GM19372 (cell line): ENCODE measurements around the gene DAB1.
"Not testable (repeated sequence)": the region's sequence is repeated elsewhere in the genome, so short reads cannot be mapped to it uniquely, and the experiment has no call there.

Experiments
- ATAC-seq: cut with Tn5 transposase; IDR thresholded peaks from one replicate; pipeline ENCODE4 v1.9.1; 2021; ENCODE audit warnings: mild to moderate bottlenecking, low read depth, moderate library complexity; ENCODE audit not compliant: unreplicated experiment

Gene DAB1

DNA sequence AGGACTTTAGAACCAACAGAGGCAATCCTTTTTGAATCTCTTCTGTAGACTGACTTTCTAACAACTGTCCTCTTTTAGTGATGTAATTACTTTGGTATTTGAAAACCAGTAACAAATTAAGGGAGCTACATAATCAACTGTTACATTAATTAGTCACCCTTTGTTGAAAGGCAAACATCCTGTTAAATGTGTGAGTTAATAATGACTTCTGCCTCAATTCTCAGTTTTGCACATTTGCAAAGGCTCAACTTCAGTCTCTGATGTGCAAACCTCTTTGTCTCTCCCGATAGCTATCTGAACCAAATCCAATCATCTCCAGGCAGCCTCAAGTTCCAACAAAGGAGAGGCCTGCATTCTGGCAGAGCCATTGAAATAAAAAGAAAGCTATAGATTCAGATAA lies 322.7 kb downstream of the DAB1 start:
- no peak for ATAC-seq

DNA sequence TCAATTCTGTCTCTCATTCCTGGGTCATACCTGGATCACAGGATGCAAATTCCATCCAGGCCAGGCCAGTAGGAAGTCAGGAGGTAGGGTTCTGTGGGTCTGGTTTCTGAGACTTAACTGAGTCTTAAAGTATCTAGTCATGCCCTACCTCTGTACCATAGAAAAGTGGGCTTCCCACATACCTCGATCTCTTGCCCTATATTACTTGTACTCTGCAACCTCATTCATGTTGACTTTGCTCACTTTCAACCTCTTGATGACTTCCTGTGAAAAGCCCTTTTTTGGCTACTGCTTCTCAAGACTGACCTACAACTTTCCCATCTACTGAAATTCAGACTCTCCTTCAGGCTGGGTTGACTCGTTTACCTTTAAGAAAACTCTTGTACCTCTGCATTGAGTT lies 329.1 kb downstream of the DAB1 start:
- no peak for ATAC-seq

DNA sequence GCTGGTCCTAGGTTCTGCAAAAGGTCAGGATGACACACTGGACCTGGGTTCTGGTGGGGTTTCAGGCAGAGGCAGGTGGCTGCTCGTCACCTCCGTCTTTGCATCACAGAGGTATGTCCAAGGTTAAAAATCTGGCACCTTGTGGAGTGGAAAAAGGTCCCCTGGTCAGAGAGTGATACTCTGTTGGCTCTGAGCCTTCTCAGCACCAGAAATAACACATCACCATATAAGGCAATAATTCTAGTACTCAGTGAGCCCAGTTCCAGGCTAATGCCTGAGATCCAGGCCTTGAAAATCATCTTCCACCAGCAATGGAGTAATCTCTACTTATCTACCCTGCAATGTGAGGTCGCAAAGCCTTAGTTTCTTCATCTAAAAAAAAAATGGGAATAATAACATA lies 330.7 kb downstream of the DAB1 start:
- ATAC-seq, result no peak

DNA sequence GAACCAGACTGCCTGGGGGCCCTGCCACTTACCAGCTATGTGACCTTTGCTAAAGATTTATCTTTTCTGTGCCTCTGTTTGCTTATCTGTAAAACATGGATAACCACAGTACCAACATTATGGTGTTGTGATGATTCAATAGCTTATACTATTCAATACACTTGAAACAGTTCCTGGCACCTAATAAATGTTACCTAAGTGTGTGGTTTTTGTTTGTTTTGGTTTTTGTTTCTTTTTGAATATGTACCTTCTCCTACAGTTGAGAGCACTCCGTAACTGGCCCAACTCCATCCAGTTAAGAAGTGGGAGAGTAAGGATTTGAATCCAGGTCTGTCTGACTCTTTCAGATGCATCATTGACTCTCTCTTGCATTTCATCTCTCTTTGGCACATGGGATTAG lies 332.2 kb downstream of the DAB1 start:
- no peak for ATAC-seq

DNA sequence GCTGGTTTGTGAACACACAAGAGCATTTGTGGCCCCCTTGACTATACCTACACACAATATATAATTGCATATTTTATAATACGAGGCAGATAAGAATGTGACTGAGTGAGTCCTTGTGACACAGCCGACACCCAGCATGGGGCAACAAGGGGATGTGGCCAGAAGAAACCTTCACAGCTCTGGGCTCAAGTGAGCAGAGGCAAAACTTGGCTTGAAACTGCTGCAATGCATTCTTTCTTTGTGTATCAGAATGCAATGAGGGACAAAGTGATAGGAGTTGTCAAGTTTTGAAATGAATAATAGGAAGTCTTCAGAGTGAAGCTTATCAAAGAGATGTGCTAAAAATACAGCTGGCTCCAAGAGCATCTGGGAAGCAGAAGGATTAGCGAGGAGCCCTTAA lies 334.0 kb downstream of the DAB1 start:
- no peak for ATAC-seq

DNA sequence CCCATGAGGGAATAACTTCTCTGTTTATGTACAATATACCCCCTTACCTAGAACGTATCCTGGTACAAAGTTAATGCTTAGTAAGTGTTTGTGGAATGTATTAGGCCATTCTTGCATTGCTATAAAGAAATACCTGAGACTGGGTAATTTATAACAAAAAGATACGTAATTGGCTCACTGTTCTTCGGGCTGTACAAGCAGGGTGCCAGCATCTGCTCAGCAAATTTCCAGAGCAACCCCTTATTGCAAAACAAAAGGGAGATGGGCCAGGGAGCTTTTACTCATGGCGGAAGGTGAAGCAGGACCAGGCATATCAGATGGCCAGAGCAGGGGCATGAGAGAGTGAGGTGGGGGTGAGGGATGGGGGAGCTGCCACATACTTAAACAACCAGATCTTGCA lies 334.6 kb downstream of the DAB1 start:
- ATAC-seq, result no peak

DNA sequence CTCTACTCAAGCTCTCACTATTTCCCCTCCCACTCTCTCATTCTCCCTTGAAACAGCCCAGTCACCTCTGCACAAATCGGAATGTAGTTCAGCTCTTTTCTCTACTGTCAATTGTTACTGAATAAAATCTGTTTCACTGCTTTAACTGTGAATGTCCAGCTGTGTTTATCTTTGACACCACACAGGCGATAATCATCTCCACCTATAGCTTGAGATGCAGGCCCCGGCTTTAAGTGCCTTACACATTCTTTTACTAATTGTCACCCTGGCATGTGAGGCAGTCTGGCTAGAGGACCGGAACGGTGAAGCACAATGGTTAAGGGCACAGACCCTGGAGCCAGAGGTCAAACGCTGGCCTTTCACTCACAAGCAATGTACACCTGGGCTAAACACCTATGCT lies 335.2 kb downstream of the DAB1 start:
- no peak for ATAC-seq

DNA sequence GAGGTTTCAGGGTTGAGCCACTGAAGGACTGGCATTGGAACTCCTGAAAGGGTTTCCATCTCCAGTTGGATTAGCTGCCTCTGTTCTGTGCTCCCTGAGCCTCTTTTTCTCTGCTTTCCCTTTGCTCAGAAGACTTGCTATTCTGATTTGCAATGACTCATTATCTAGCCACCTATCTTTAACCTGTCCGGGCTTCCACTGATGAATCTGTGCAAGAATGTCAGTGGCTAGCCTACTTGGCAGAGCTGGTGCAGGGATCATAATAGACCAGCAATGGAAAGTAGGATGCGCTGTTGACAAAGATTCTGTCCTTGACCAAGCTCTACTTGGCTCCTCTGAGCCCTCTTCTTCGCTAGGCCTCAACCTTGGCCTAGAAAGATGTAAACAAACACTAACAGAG lies 336.2 kb downstream of the DAB1 start:
- not testable (repeated sequence) for ATAC-seq

DNA sequence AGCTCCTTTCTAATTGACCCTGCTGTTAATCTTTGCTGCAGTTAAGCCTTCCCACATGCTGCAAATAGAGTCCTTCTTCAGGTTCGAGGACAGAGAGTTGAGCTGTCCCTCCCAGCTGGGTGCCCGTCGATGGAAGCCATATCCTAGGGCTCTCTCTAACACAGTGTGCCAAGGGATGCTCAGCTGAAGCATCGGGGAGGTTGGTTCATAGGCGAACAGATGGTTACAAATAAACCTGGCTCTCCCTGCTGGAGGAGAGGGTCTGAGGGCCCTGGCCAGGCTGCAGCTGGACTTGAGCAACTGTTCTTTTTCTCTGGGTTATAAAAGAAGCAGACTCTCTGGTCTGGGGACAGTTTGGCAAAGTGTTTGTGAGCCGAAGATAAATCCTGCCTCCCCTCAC lies 337.7 kb downstream of the DAB1 start:
- ATAC-seq, result no peak

DNA sequence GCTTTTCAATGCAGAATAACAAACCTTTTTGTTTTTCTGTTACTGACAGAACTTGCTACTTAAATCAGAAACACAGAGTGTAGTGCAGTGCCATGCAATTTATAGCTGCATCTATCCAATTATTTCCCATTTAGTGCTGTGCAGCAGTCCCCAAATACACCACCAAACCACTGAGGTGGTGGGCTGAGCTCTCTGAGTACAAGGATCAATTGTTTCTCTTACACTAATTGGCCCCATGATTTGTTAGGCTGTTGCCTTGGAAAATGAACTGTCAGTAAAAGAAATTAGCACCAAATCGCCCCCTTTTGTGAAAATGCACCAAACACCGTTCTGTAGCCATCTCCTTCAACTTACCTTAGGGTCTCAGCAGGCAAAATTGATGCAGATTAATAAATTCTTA lies 339.2 kb downstream of the DAB1 start:
- ATAC-seq, result no peak

DNA sequence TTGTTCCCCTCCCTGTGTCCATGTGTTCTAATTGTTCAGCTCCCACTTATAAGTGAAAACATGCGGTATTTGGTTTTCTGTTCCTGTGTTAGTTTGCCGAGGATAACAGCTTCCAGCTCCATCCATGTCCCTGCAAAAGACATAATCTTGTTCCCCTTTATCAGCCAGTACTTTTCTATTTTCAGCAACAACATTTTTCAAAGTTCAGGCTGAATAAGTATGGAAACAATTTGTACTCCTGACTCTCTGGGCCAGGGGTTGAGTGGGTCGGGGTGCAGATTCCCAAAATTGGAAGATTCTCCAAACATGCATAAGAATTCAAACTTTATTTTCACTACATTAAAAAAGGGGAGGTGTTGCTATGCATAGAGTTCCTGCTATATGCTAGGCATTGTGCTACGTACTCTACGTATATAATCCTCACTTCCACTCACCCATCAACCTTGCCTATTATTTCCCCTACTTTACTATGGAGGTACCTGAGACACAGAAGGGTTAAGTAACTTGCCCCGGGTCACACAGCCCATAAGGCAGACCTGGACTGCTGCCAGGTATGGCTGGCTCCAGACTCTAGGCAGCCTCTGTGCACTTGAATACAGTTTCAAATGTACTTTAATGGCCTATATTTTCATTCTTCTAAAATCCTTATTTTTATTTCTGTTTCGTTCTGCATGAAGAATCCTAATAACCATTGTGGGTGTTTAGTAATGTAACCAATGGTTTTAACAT lies 341.0 kb downstream of the DAB1 start:
- ATAC-seq, result no peak

DNA sequence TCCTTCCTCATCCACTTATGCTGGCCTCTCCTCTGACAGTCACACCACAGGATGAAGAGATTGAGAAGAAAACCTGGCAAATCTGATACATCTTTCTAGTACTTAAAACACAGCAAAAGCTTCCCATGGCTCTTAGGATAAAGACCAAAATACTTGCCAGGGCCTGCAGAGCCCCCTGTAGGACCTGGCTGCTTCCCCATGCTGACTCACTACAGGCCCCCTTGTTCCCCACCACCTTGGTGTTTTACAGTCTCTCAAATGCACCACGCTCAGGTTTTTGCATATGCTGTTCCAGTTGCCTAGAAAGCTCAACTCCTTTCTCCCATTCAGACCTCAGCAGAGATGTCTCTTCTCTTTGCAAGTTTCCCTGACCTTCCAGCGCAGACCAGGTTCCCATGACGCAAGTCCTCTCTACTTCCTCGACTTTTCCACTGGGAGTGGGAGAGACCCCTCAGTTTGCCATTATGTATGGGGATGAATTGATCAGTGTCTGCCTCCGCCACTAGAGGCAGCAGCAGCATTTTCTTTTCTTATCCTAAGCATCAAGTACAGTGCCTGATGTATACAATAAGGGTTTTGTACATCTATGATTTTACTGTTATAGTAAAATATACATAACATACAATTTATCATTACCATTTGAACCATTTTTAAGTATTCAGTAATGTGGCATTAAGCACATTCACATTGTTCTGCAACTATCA lies 344.3 kb downstream of the DAB1 start:
- ATAC-seq, result no peak

DNA sequence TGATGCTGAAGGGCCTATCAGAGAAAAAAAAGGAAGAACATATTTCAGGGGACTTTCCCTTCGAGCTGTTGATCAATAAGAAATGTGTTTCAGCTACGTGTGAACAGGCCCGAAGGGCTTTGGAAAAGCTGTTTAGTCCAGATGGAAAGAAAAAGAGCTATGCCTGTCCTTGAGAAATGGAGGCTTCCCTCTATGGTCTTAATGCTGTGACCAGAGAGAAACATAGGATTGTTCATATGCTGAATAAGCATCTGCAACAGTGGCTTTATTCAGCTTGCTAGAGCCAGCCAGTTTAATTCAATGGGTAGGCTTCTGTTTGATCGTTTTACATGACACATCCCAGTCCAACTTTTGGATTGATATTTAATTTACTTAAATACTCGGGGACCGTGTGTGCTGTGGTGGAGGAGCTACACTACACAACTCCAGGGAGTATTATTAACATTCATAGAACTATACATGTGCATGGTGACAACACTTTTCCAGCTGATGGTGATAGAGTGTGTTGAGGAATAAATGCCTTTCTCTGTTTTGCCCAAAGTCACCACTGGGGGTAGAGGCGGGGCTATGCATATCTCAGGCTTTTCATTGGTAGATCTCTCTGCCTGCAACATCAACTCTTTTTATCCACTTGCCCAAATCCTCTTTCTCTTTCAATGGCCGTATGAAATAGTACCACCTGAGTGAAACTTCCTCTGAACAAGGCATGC lies 351.3 kb downstream of the DAB1 start:
- ATAC-seq, result no peak

DNA sequence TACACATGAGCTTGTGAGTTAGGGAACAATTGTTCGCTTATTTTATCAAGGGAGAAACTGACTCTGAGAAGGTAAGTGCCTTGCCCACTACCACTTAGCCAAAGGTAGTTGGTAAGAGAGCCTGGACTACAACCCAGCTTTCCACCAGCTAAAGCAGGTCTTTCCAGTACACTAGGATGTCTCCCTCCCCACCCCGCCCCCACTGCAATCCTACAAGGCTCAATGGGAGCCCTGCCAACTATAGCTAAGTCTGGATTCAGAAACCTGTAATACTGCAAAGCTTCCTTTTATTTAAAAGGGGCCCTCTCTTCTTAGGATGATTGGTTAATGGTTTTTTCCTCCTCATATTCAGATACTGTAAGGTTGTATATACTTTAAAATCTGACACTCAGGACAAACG lies 356.0 kb downstream of the DAB1 start:
- no peak for ATAC-seq

DNA sequence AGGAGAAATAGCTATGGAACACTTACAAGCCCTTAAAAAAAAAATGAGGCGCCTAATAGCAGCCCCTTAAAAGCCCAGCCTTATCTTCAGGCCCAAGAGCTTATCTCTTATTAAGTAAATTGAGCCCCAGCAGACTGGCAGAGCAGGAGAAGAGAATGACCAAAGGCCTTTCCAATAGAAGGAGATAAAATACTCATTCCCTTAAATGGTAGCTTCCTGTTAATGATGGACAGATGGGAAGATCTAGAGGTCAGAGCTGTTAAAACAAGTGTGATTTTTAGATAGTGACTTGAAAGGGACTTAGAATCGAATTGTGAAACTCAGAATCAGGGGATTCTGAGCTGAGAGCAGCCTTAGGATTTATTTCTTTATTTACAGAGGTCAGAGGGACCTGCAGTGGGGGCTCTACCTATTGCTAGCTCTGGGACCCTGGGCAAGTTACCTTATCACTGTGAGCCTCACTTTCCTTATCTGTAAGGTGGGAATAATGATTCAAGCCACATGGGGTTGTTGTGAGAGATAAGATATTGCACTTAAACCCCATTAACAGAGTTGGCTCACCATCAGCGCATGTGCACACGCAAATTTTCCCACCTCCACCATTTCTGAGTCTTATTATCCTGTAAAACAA lies 356.8 kb downstream of the DAB1 start:
- no peak for ATAC-seq

DNA sequence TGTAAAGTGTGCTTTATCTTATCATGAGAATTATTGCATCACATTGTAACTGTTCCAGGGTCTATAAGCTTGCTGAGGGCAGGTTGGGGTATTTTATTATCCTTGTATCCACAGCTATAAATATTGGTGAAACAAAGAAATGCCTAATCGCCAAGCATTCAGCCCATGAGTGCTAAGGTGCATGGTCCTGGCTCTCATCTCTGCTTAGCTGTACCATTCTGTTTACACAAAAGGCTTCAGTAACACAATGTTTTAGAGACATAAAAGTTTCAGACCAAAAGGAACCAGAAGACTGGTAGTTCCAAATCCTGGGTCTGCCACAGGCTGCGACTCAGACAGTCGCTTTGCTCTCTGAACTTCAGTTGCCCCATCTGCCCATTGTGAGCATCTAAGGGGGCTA lies 358.4 kb downstream of the DAB1 start:
- ATAC-seq, result no peak

DNA sequence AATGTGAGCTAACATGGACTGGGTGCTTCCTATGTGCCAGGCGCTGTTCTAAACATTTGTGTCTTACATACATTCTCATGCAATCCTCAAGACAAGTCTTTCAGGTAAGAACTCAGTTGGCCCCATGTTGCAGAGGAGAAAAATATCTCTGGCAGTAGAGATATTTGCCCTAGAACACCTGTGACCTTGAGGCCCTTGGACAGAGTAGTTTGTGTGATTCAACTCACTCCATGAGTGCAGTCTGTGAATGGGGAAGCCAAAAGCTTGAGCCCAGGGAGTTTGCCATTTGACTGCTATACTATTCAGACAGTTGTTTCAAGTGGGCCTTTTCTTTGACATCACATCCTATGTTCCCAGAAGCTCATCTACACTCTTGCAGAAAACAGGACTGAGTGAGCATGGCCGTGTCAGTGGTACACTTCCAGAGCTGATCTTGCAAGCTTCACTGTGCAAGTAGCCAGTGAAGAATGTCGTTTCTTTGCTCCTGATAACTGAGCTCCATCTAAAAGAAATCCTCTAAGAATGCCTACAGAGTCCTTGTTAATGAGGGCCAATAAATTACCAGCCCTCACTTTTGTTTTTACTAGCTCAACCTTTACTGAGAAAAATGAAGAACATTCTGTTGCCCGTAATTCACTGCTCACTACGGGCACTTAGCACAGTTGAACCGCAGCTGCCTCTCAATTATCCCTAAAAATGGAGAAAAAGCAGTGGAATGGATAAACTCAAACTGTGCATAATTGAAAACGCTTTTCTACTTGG lies 359.3 kb downstream of the DAB1 start:
- no peak for ATAC-seq

DNA sequence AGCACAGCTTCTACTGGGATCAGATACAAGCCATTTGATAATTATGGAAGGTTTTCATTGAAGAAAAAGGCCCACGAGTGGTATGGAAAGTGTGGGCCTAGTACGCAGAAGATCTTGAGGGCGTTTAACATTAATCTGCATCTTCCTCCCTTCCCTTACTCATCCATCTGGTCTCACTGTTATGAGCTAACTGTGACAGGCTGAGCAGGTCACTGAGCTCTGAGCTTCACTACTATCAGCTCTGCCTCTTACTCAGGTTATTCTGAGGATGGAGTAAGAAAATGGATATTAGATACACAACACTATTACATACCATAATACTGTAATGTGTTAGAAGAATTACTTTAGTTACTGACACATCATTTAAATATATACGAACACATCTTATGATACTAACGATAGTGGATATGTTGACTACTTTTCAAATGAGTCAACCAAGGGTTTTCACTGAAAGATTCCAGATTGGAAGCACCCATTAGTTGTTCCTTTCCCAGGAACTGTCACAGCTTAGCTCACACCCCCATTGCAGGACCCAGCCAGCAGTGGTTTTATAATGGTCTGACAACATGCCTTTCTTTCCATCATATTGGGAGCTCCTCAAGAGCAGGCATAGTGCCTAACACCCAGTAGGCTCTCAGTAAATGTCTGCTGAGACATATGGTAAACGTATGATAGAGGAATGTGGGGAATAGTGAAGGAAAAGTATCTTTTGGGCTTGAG lies 360.3 kb downstream of the DAB1 start:
- no peak for ATAC-seq

DNA sequence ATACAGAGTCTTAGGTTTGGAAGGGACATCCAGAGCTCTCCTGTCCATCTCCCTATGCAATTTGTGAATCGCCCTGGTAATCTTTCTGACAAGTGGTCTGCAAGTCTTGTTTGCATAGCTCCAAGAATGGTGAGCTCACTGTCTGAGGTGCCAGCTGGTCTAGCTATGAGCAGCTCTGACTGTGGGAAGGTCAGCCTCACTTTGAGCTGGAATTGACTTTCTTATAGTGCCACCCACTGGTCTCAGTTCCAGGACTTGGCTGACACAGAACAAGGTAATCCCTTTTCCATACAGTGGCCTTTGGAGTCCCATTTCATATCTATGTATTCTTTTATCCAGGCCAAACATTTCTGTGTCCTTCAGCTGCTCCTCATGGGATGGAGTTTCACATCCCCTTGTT lies 362.5 kb downstream of the DAB1 start:
- no peak for ATAC-seq

DNA sequence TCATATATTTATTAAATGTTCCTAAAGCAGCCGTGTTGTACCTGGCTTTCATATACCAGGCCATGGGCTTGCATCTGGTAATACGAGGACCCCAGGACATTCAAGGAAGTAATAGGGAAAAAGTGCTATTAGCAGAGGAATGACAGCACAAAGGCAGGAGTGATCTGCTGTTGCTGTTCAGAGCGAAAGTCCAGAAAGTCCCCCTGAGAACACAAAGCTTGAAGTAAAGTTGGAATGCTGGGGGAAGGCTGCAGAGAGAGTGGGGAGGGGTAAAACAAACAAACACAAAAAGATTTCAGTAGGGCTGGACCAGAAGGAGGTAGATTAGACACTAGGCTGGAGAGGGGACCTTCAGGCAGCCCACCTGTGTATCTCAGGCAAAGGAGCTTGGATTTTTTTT lies 363.4 kb downstream of the DAB1 start:
- ATAC-seq, result no peak
